ENCODE measurements around the gene SH3GL2.

DNA sequence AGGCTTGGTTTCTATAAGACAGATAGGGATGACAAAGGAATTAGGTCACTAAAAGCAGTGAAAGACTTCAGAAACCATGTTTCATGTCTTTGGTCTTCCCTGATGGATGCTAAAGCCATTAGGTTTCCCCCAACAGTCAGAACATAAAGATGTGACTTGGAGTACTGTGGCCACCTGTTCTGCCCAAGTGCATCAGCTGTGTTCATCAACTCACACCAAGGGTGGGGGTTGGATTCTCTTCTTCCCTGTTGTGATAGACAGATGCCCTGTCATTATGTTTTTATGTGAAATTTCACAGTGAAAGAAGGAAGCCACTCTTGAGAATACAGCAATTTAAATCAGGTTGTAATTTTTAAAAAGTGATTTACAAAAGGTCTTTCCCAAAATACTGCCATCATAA is 196.8 kb downstream of the SH3GL2 start:
- TF ChIP-seq CTCF (IDR thresholded peaks at IDR 0.05), result no peak
- TF ChIP-seq POLR2A (IDR thresholded peaks at IDR 0.05), result no peak
- TF ChIP-seq POLR2AphosphoS5 (IDR thresholded peaks at IDR 0.05), result no peak

All from transverse colon (tissue), 4 donors.